Purkinje cell (primary cell): ENCODE results near the gene SERP1. TPM values are rescaled to one million over a fixed set of nuclear protein-coding genes. Genes with fewer than 3 reads are reported as not detected.

Source experiments
- polyA plus RNA-seq: library from polyadenylated mRNA; unstranded; fragments of >200 nt; fragmentation: Nextera tagmentation; gene quantifications from 2 replicates; pipeline ENCODE4 v1.2.1, GENCODE V29; 2014

The SERP1 gene
- 129 and 138 TPM in 2 replicates for polyA plus RNA-seq

DNA sequence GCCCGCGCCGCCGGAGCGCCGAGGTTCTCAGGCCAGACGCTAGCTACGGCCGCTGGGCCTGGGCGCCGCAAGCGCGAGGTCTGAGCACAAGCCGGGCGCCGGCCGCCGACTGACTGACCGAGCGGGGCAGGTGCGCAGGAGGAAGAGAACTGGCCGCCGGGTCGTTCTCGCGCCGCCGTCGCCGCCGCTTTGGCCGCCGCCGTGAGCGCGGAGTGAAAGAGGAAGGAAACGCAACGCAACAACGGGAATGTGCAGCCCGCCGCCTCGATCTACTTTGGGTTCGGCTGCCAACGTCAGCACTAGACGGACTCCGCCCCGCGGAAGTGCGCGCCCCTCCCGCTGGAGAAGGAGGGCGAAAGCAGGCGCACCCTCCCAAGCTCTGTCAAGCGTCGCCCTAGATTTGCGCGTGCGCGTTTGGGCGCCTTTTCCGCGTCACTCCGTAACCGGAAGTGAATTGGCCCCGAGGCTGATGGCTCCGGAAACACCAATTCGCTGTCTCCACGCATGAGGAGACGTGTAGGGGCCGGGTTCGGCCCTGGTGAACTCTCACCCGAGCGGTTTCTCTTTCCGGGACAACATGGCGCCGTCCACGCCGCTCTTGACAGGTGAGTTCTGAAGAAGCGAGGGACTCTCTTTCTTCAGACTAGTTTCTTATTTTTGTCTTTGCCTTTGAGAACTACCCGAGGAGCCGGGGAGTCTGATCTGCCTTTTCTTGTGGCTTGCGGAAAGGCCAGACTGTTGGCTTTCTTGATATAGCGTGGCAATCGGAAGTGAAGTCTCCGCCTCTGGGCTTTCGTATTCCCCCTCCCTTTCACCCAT is at the start of gene SERP1, which contains the start of gene EIF2A:
Gene SERP1, minus strand, starts transcription at position 271 of the 819 bp plus-strand sequence. CDS start 361 bp downstream, outside the sequence.
Gene EIF2A, plus strand, starts transcription at position 562 of the 819 bp plus-strand sequence. Its CDS starts 16 bp downstream, at position 578.

Other genes with a start within 250 kb of the SERP1 start
- gene TSC22D2, start 138.2 kb downstream of the SERP1 start, polyA plus RNA-seq, result 48.1 and 60.1 TPM in 2 replicates
- 55.2 and 72.3 TPM in 2 replicates for gene EIF2A, start 291 bp upstream of the SERP1 start, polyA plus RNA-seq
- 130 and 180 TPM in 2 replicates for gene SELENOT, start 56.8 kb upstream of the SERP1 start, polyA plus RNA-seq
- 0.79 TPM in 1 of 2 replicates, not detected in the other for gene ERICH6, start 157.4 kb upstream of the SERP1 start, polyA plus RNA-seq
- gene SIAH2, start 216.7 kb upstream of the SERP1 start, polyA plus RNA-seq, result 26.8 and 29.7 TPM in 2 replicates